Testis (tissue), 3 donors: Measurements from ENCODE around the gene ANKRD33B. TPM values are rescaled to one million over a fixed set of nuclear protein-coding genes. Genes with fewer than 3 reads are reported as not detected.

Source experiments
- DNase-seq: peaks from one replicate; pipeline ENCODE4 v3.0.0-alpha.2; 2019
- H3K27ac ChIP-seq, 2 donors: fragments of 200-600 bp; sonication (generic); one replicate each; pipeline ENCODE4 v1.5.1; 2019
- H3K27me3 ChIP-seq: fragments of 200-600 bp; sonication (generic); one replicate; pipeline ENCODE4 v1.5.1; 2019
- H3K36me3 ChIP-seq: fragments of 200-600 bp; sonication (generic); one replicate; pipeline ENCODE4 v1.5.1; 2017; ENCODE audit warnings: low read depth; ENCODE audit errors: missing control alignments
- H3K4me1 ChIP-seq: fragments of 200-600 bp; sonication (generic); one replicate; pipeline ENCODE4 v1.5.1; 2019
- H3K4me3 ChIP-seq, 2 donors: fragments of 200-600 bp; sonication (generic); one replicate each; pipeline ENCODE4 v1.5.1; 2017 to 2019
- H3K9me3 ChIP-seq: fragments of 200-600 bp; sonication (generic); one replicate; pipeline ENCODE4 v1.5.1; 2017
- CTCF ChIP-seq, 3 experiments: fragments of 450-650 bp in 2 of 3; fragments of 200-600 bp in 1 of 3; sonication (generic) in 1 of 3; IDR thresholded peaks; one replicate each; pipeline ENCODE4 v1.5.1; 2016 to 2019; ENCODE audit warnings: antibody characterized with exemption in 3 of 3, mild to moderate bottlenecking in 2 of 3, moderate library complexity in 1 of 3
- POLR2A ChIP-seq: fragments of 450-650 bp; IDR thresholded peaks from one replicate; pipeline ENCODE4 v1.6.1; 2017; ENCODE audit warnings: antibody characterized with exemption, mild to moderate bottlenecking, moderate library complexity
- WGBS, 2 donors: methylation state at CpG; one replicate each; pipeline ENCODE4 v1.1.5; 2018; 5-methylcytosine and 5-hydroxymethylcytosine counted together
- intact Hi-C: fragments of 100-400 bp; cut with DNase I; formaldehyde crosslinking; loops from one replicate; pipeline ENCODE4 v1.15.1; 2023; ENCODE audit warnings: low total_unique reads
- polyA plus RNA-seq: library from polyadenylated mRNA; stranded (reverse); fragments of 350-450 nt; fragmentation: Illumina TruSeq; extraction: RNeasy Lipid Tissue Mini Kit (QIAGEN cat#74804); gene quantifications from one replicate; pipeline ENCODE4 v1.2.3, GENCODE V29; 2014; ENCODE audit warnings: low read depth, low replicate concordance; ENCODE audit not compliant: insufficient read depth
- total RNA-seq, 2 donors: library from RNA; depleted of rRNA; stranded (reverse); fragments of >200 nt; gene quantifications; one replicate each; pipeline ENCODE4 v1.2.3, GENCODE V29; 2016

The ANKRD33B gene
- total and polyA plus RNA-seq, 3 donors from 2014 or later: 3.7 to 5.8 (median 5.6) TPM

GRCh38 chr5:10592601-10593000, 28.7 kb downstream of the ANKRD33B start:
- DNase-seq: no peak
- no peaks in the 10 kb centered on the region for H3K9me3 ChIP-seq
- H3K36me3 ChIP-seq: no peaks in the 10 kb centered on the region
- H3K4me1 ChIP-seq: no peaks in the 10 kb centered on the region
- H3K27me3 ChIP-seq: no peaks in the 10 kb centered on the region
- no peak overlapping the region for H3K27ac ChIP-seq
- TF ChIP-seq CTCF (IDR thresholded peaks at IDR 0.05): no peak
- no peak for TF ChIP-seq POLR2A
- no peak overlapping the region for H3K4me3 ChIP-seq
- intact Hi-C loops: no loop called here

GRCh38 chr5:10593531-10594181, 29.8 kb downstream of the ANKRD33B start:
- no peaks in the 10 kb centered on the region for H3K27me3 ChIP-seq
- H3K4me3 ChIP-seq: no peak overlapping the region
- H3K9me3 ChIP-seq: no peaks in the 10 kb centered on the region
- no peaks in the 10 kb centered on the region for H3K36me3 ChIP-seq
- intact Hi-C loops: no loop called here
- H3K27ac ChIP-seq: no peak overlapping the region
- no peaks in the 10 kb centered on the region for H3K4me1 ChIP-seq
- 73 to 78% methylated on average over 7 of the region's 7 CpGs for WGBS, 2 donors
- peak; percentile 9 for DNase-seq
- TF ChIP-seq POLR2A (no peak), CTCF (IDR thresholded peaks at IDR 0.05) (no peak)

GRCh38 chr5:10594591-10595210, 30.8 kb downstream of the ANKRD33B start:
- Histone ChIP-seq H3K9me3 (no peaks in the 10 kb centered on the region), H3K27ac (no peak overlapping the region), H3K4me1 (no peaks in the 10 kb centered on the region), H3K27me3 (no peaks in the 10 kb centered on the region), H3K36me3 (no peaks in the 10 kb centered on the region), H3K4me3 (no peak overlapping the region)
- no peak for TF ChIP-seq CTCF (IDR thresholded peaks at IDR 0.05)
- no peak for TF ChIP-seq POLR2A
- DNase-seq: no peak
- intact Hi-C loops: no loop called here
- WGBS, 2 donors: 61 to 71% methylated on average over 11 of the region's 11 CpGs

GRCh38 chr5:10595293-10595671, 31.4 kb downstream of the ANKRD33B start:
- Histone ChIP-seq H3K36me3 (no peaks in the 10 kb centered on the region), H3K9me3 (no peaks in the 10 kb centered on the region), H3K27me3 (no peaks in the 10 kb centered on the region), H3K4me3 (no peak overlapping the region), H3K4me1 (no peaks in the 10 kb centered on the region), H3K27ac (peak overlapping the region in 1 of 2 donors; percentile 45)
- intact Hi-C loops: no loop called here
- TF ChIP-seq CTCF (IDR thresholded peaks at IDR 0.05) (no peak), POLR2A (no peak)
- WGBS, 2 donors: 86 to 95% methylated on average over 6 of the region's 6 CpGs
- DNase-seq: no peak
